Measurements from ENCODE around the gene ASRGL1. TPM values are rescaled to one million over a fixed set of nuclear protein-coding genes. Genes with fewer than 3 reads are reported as not detected.
A peak's percentile ranks its signal among the peaks of the same experiment; 100 is the strongest.

ASRGL1 gene
- total RNA-seq, 1 experiment from 2014 or later = 4.8 TPM

DNA sequence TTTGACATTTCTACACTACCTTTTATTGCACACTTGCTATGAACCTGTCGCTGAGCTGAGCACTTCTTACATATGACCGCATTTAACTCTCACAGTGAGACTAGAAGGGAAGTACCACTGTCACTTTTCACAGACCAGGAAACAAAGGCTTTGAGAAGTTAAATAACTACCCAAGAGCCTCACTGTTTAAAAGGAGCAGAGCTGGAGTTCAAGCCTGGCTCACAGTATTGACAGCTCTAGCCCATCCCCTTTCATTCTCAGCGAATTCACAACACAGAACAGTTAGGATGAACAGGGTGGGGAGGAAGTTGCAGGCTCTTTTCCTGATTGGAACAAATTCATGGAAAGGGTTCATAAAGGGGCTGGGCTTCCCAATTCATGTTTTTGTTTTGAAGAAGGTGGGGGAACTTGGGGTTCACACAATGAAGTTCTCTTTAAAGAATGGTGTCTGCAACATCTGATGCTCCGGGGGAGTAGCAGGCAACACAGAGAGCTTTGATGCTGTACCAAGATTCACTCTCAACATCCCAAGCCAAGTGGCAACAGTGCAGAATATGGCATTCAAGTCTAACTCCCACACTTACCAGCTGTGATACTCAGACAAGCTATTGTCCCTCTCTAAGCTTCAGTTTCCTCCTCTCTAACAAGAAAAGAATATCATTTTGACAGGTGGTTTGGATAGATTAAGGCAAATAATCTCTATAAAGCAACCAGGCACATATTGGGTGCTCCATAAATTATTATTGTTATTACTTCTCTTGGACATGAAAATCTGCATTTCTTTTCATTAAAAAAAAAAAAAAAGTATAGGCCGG lies 98.8 kb downstream of the ASRGL1 start:
- peaks cover 38% of the 10 kb centered on the region for H3K4me1 ChIP-seq (replicated peaks)
- no peaks in the 10 kb centered on the region for H3K36me3 ChIP-seq
- DNase-seq (ENCODE audit: low read depth in 1 of 2, low spot score in 2 of 2) = no peak
- no peak overlapping the region for H3K27ac ChIP-seq
- H3K4me3 ChIP-seq = no peak overlapping the region
- H3K27me3 ChIP-seq (replicated peaks) = no peaks in the 10 kb centered on the region
- H3K9me3 ChIP-seq (replicated peaks) = no peaks in the 10 kb centered on the region; the same call in 1 of the 2 replicates

DNA sequence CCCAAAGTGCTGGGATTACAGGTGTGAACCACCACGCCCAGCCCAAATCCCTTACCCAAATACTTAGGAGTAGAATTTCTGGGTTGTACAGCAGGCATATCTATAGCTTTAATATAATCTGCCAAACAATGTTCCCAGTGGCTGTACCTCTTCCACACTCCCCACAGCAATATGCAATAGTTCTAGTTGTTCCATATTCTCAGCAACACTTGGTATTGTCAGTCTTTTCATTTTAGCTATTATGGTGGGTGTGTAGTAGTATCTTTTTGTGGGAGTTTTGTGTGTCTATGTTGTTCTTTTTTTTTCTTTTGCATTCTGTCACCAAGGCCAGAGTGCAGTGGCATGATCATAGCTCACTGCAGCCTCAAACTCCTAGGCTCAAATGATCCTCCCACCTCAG lies 100.4 kb downstream of the ASRGL1 start:
- Histone ChIP-seq H3K4me1 (replicated peaks) (peaks cover 23% of the 10 kb centered on the region), H3K36me3 (no peaks in the 10 kb centered on the region), H3K27ac (no peak overlapping the region), H3K4me3 (no peak overlapping the region), H3K27me3 (replicated peaks) (no peaks in the 10 kb centered on the region), H3K9me3 (replicated peaks) (no peaks in the 10 kb centered on the region; the same call in 1 of the 2 replicates)
- DNase-seq (ENCODE audit: low read depth in 1 of 2, low spot score in 2 of 2) = no peak

DNA sequence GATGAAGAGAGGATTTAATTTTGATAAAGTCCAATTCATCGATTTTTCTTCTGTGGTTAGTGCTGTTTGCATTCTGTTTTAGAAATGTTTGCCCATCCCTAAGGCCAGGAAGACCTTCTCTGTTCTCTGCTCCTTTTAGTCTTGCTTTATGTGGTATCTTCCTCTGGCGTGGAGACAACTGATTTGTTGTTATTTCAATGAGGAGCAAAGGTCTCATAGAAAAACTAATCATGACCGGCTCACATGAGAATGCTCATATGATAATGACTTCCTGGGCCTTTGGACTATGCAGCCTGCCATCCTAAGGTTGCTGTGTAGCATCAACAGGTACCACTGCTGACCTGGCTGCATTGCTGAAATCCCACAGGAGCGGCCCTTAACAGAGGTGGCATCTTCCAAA lies 101.4 kb downstream of the ASRGL1 start:
- Histone ChIP-seq H3K27me3 (replicated peaks) (no peaks in the 10 kb centered on the region), H3K9me3 (replicated peaks) (no peaks in the 10 kb centered on the region; the same call in 1 of the 2 replicates), H3K4me1 (replicated peaks) (peaks cover 21% of the 10 kb centered on the region), H3K27ac (no peak overlapping the region), H3K36me3 (no peaks in the 10 kb centered on the region), H3K4me3 (no peak overlapping the region)
- no peak for DNase-seq (ENCODE audit: low read depth in 1 of 2, low spot score in 2 of 2)

DNA sequence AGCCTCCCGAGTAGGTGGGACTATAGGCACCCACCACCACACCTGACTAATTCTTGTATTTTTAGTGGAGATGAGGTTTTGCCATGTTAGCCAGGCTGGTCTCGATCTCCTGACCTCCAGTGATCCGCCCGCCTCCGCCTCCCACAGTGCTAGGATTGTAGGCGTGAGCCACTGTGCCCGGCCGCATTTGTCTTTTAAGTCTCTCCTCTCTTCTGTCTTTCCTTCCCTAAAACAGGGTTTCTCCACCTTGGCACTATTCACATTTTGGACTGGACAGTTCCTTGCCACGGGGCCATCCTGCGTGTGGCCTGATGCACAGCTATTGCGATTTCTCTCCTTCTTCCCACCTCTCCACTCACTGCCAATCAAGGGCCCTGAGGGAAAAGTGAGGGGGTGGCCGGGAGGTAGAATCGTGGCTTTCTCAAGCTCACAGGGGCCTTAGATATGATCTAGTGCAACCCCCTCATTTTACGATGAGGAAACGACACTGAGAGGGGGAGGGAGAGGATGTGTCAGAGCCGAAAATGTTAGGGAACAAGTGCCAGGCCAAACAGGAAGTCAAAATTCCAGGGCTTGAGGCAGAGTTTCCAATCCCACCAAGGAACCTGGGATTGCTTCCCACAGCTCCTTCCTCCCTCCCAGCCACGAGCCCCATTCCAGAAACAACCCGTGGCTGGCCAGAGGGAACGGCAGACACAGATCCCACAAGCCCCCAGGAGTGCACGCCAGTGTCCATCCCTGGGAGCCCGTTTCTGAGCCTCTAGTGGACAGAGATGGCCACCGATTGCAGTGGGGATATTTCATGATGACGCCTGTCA lies 102.7 kb downstream of the ASRGL1 start:
- DNase-seq (ENCODE audit: low read depth in 1 of 2, low spot score in 2 of 2) = peak in 1 of 2 experiments; percentile 53
- no peaks in the 10 kb centered on the region for H3K27me3 ChIP-seq (replicated peaks)
- peaks cover 30% of the 10 kb centered on the region for H3K4me1 ChIP-seq (replicated peaks)
- H3K27ac ChIP-seq = peak overlapping the region; percentile 58
- no peaks in the 10 kb centered on the region; the same call in 1 of the 2 replicates for H3K9me3 ChIP-seq (replicated peaks)
- no peaks in the 10 kb centered on the region for H3K36me3 ChIP-seq
- no peak overlapping the region for H3K4me3 ChIP-seq

Other genes with a start within 250 kb of the ASRGL1 start
- 52.9 and 102 TPM in 2 replicates for gene INCENP, start 213.4 kb upstream of the ASRGL1 start, total RNA-seq (2014; rRNA removed; shearing (Covaris generic))
- gene SCGB1D1, start 147.2 kb upstream of the ASRGL1 start, total RNA-seq (2014; rRNA removed; shearing (Covaris generic)) = not detected in 2 replicates
- gene SCGB2A1, start 128.8 kb upstream of the ASRGL1 start, total RNA-seq (2014; rRNA removed; shearing (Covaris generic)) = not detected in 2 replicates
- not detected in 2 replicates for gene SCGB1D2, start 95.2 kb upstream of the ASRGL1 start, total RNA-seq (2014; rRNA removed; shearing (Covaris generic))
- not detected in 2 replicates for gene SCGB2A2, start 67.3 kb upstream of the ASRGL1 start, total RNA-seq (2014; rRNA removed; shearing (Covaris generic))
- not detected in 2 replicates for gene SCGB1D4, start 38.4 kb upstream of the ASRGL1 start, total RNA-seq (2014; rRNA removed; shearing (Covaris generic))
- gene SCGB1A1, start 81.6 kb downstream of the ASRGL1 start, total RNA-seq (2014; rRNA removed; shearing (Covaris generic)) = not detected in 2 replicates
- gene AHNAK, start 209.4 kb downstream of the ASRGL1 start, total RNA-seq (2014; rRNA removed; shearing (Covaris generic)) = 306 and 345 TPM in 2 replicates
- gene EEF1G, start 236.4 kb downstream of the ASRGL1 start, total RNA-seq (2014; rRNA removed; shearing (Covaris generic)) = 1,705 and 1,743 TPM in 2 replicates